Measurements from ENCODE around the gene DNM1.

Gene DNM1

DNA sequence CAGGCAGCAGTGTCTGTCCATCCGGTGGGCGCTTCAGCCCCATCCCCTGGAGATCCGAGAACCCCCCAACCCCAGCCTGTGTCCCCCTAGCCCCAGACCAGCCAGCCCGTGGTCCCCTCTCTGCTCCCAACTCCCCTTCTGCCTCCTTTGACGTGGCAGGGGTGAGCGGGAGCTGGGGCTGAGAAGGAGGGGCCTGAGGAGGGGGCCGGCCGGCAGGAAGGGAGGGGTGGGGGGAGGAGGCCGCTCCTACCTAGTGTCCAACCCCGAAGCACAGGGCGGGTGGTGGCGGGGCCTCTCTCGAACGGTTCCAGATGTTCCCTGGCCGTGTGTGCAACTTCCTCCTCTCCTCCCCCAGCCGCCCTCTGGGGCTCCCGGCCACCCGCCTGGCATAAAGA lies 41.7 kb downstream of the DNM1 start:
- no peak overlapping the region for H3K4me3 ChIP-seq (ENCODE audit: low read depth, low read length)
- TF ChIP-seq, protein P1, sequence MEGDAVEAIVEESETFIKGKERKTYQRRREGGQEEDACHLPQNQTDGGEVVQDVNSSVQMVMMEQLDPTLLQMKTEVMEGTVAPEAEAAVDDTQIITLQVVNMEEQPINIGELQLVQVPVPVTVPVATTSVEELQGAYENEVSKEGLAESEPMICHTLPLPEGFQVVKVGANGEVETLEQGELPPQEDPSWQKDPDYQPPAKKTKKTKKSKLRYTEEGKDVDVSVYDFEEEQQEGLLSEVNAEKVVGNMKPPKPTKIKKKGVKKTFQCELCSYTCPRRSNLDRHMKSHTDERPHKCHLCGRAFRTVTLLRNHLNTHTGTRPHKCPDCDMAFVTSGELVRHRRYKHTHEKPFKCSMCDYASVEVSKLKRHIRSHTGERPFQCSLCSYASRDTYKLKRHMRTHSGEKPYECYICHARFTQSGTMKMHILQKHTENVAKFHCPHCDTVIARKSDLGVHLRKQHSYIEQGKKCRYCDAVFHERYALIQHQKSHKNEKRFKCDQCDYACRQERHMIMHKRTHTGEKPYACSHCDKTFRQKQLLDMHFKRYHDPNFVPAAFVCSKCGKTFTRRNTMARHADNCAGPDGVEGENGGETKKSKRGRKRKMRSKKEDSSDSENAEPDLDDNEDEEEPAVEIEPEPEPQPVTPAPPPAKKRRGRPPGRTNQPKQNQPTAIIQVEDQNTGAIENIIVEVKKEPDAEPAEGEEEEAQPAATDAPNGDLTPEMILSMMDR (IDR thresholded peaks at IDR 0.05; ENCODE audit: borderline replicate concordance, insufficient read depth, low read depth, low read length), result no peak

DNA sequence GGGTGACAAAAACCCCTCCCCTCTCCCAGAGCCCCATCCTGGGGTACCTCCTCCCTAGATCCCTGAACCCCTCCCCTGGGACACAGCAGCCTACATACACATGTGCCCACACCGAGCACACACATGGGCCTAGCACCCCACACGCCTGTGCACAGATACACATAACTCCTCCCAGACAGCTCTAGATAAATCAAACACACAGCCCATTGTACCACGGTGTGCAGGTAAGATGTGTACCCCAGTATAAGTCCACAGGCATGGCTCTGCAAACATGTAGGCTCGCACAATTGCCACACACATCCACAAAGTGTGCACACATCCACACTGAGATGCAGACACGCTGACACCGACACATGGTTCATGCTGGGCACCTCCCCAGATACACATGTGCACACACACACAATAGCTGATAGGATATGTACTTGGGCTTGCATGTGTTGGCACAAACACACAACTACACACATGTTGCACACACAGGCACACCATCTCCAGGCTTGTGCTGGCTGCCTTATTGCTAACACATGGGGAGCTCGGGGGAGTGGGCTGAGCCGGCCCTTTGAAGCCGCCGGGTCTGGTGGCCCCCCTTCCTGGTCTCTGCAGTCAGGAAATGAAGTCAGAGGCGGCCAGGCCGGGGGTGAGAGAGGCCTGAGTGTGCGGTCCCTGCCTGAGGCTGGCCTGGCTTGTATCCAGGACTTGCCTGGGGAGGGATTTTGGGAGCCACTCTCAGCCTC lies 42.4 kb downstream of the DNM1 start:
- H3K4me3 ChIP-seq (ENCODE audit: low read depth, low read length), result no peak overlapping the region

DNA sequence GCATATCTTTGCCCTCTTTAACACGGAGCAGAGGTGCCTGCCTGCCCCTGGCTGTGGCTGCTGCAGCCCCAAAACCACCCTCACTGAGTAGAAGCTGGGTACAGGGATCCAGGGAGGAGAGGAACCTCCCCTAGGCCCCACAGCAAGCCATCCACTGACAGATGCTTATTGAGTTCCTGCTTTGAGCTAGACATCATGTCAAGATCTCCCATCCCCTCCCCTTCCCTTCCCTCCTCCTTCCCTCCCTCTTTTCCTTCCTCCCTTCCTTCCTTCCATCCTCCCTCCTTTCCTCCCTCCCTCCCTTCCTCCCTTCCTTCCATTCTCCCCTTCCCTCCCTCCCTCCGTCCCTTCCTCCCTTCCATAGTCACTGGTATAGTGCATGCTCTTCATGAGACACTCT lies 43.3 kb downstream of the DNM1 start:
- TF ChIP-seq, protein P1 (IDR thresholded peaks at IDR 0.05; ENCODE audit: borderline replicate concordance, insufficient read depth, low read depth, low read length), result no peak
- no peak overlapping the region for H3K4me3 ChIP-seq (ENCODE audit: low read depth, low read length)

More for the DNA sequence above, 42.4 kb downstream of the DNM1 start:
- TF ChIP-seq, protein P1 (IDR thresholded peaks at IDR 0.05; ENCODE audit: borderline replicate concordance, insufficient read depth, low read depth, low read length), result no peak

DNA sequence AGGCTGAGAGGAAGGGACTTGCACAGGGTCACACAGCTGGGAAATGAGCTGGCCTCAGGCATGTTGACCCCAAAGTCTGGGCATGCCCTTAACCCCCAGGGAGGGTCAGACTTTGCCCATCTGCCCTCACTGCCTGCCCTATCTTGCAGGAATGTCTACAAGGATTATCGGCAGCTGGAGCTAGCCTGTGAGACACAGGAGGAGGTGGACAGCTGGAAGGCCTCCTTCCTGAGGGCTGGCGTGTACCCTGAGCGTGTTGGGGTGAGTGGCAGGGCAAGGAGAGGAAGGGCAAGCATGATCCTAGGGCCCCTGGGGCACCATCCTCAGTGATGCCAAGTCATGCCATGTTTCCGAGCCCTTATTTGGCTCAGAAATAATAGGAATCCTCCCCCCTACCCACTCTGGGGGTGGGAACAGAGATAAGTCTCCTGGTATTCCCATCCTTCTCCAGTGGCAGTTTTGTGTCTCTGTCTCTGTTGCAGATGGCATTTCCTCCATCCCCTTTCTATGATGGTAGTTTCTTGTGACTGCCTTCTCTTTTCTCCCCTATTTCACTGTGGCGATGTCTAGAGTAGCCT lies 44.1 kb downstream of the DNM1 start:
- TF ChIP-seq, protein P1 (IDR thresholded peaks at IDR 0.05; ENCODE audit: borderline replicate concordance, insufficient read depth, low read depth, low read length), result no peak
- H3K4me3 ChIP-seq (ENCODE audit: low read depth, low read length), result no peak overlapping the region

DNA sequence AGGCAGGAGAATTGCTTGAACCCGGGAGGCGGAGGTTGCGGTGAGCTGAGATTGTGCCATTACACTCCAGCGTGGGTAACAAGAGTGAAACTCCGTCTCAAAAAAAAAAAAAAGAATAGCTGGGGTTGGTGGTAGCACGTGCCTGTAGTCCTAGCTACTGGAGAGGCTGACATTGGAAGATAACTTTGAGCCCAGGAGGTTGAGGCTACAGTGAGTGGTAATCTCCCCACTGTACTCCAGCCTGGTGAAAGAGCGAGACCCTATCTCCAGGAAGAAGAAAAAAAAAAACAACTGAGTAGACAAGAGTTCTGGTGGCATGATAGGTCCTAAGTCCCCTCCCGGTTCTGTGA lies 46.4 kb downstream of the DNM1 start:
- TF ChIP-seq, protein P1 (IDR thresholded peaks at IDR 0.05; ENCODE audit: borderline replicate concordance, insufficient read depth, low read depth, low read length), result no peak
- no peak overlapping the region for H3K4me3 ChIP-seq (ENCODE audit: low read depth, low read length)

DNA sequence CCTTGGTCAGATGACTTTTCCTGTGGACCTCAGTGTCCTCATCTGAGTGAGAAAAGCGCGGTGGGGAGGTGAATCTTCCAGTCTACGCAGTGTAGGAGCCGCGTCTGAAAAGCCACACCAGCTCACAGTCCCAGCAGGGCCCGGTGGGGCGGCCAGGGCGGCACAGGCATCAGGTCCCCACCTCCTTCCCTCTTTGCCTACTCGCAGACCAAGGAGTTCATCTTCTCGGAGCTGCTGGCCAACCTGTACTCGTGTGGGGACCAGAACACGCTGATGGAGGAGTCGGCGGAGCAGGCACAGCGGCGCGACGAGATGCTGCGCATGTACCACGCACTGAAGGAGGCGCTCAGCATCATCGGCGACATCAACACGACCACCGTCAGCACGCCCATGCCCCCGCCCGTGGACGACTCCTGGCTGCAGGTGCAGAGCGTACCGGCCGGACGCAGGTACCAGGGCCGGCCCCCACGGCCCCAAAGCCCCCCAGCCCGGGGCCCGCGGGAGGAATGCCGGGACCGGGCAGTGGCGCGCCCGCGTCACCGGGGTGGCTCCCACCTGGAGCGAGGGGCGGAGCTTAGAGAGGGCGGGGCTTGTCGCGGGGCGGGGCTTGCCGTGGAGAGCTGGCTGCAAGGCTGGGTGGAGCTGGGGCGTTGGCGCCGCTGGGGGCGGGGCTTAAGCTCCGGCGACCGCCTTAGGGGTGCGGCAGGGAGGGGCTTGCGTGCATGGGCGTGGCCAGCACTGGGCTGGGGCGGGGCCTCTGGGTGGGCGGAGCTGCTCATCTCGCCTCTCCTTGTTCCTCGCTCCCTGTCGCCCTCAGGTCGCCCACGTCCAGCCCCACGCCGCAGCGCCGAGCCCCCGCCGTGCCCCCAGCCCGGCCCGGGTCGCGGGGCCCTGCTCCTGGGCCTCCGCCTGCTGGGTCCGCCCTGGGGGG lies 47.0 kb downstream of the DNM1 start:
- peak overlapping the region; percentile 37 for H3K4me3 ChIP-seq (ENCODE audit: low read depth, low read length)
- TF ChIP-seq, protein P1 (IDR thresholded peaks at IDR 0.05; ENCODE audit: borderline replicate concordance, insufficient read depth, low read depth, low read length), result 0 out of 2 replicates have a peak, but pooled peaks have one; percentile 1
